ENCODE results near the gene ZNF853.
"Not testable (repeated sequence)": the region's sequence is repeated elsewhere in the genome, so short reads cannot be mapped to it uniquely, and the experiment has no call there.

Gene ZNF853

GRCh38 chr7:6577369-6578113 is 37.9 kb upstream of the ZNF853 start, which contains the start of gene ZDHHC4:
TSS of gene ZDHHC4 (plus strand) at chr7:6577454. CDS start at chr7:6580562, 3,108 bp downstream.
- no peaks in the 10 kb centered on the region for H3K27me3 ChIP-seq (ENCODE audit: insufficient read depth, insufficient read length)
- peak within 1 kb of the TSS; percentile 70 for H3K4me3 ChIP-seq (ENCODE audit: insufficient read length, low read depth)
- H3K4me1 ChIP-seq (ENCODE audit: insufficient read depth, insufficient read length) = peaks cover 7% of the 10 kb centered on the region
- H3K36me3 ChIP-seq (ENCODE audit: insufficient read depth, insufficient read length, low read length) = peaks cover 24% of the 10 kb centered on the region
- TF ChIP-seq ZNF274 (IDR thresholded peaks at IDR 0.05; ENCODE audit: low read depth, low read length) (no peak), SUZ12 (IDR thresholded peaks at IDR 0.05; ENCODE audit: extremely low read depth, insufficient read depth, insufficient read length) (no peak), YY1 (IDR thresholded peaks at IDR 0.05; ENCODE audit: insufficient read depth, insufficient read length) (no peak)
- peak; percentile 80 for DNase-seq (ENCODE audit: low read depth, low spot score)
- no peaks in the 10 kb centered on the region for H3K9me3 ChIP-seq (ENCODE audit: insufficient read depth, low read length)
- peak within 1 kb of the TSS; percentile 82 for H3K9ac ChIP-seq (ENCODE audit: insufficient read length, low read depth)

GRCh38 chr7:6578114-6579084 is 37.0 kb upstream of the ZNF853 start:
- H3K9me3 ChIP-seq (ENCODE audit: insufficient read depth, low read length) = no peaks in the 10 kb centered on the region
- TF ChIP-seq SUZ12 (IDR thresholded peaks at IDR 0.05; ENCODE audit: extremely low read depth, insufficient read depth, insufficient read length) (no peak), ZNF274 (IDR thresholded peaks at IDR 0.05; ENCODE audit: low read depth, low read length) (no peak), YY1 (IDR thresholded peaks at IDR 0.05; ENCODE audit: insufficient read depth, insufficient read length) (no peak)
- peaks cover 7% of the 10 kb centered on the region for H3K4me1 ChIP-seq (ENCODE audit: insufficient read depth, insufficient read length)
- H3K27me3 ChIP-seq (ENCODE audit: insufficient read depth, insufficient read length) = no peaks in the 10 kb centered on the region
- H3K36me3 ChIP-seq (ENCODE audit: insufficient read depth, insufficient read length, low read length) = peaks cover 33% of the 10 kb centered on the region
- peak overlapping the region; percentile 82 for H3K9ac ChIP-seq (ENCODE audit: insufficient read length, low read depth)
- no peak overlapping the region for H3K4me3 ChIP-seq (ENCODE audit: insufficient read length, low read depth)
- no peak for DNase-seq (ENCODE audit: low read depth, low spot score)

- Histone ChIP-seq H3K36me3 (ENCODE audit: insufficient read depth, insufficient read length, low read length) (peaks cover 43% of the 10 kb centered on the region), H3K9me3 (ENCODE audit: insufficient read depth, low read length) (no peaks in the 10 kb centered on the region), H3K9ac (ENCODE audit: insufficient read length, low read depth) (no peak overlapping the region), H3K27me3 (ENCODE audit: insufficient read depth, insufficient read length) (no peaks in the 10 kb centered on the region), H3K4me1 (ENCODE audit: insufficient read depth, insufficient read length) (peaks cover 7% of the 10 kb centered on the region), H3K4me3 (ENCODE audit: insufficient read length, low read depth) (no peak overlapping the region)
- TF ChIP-seq YY1 (IDR thresholded peaks at IDR 0.05; ENCODE audit: insufficient read depth, insufficient read length) = no peak
- no peak for TF ChIP-seq ZNF274 (IDR thresholded peaks at IDR 0.05; ENCODE audit: low read depth, low read length)
- no peak for TF ChIP-seq SUZ12 (IDR thresholded peaks at IDR 0.05; ENCODE audit: extremely low read depth, insufficient read depth, insufficient read length)
- no peak for DNase-seq (ENCODE audit: low read depth, low spot score)
Measured at GRCh38 chr7:6579446-6579845, 36.0 kb upstream of the ZNF853 start.

- H3K4me3 ChIP-seq (ENCODE audit: insufficient read length, low read depth); H3K9me3 ChIP-seq (ENCODE audit: insufficient read depth, low read length); H3K4me1 ChIP-seq (ENCODE audit: insufficient read depth, insufficient read length); H3K27me3 ChIP-seq (ENCODE audit: insufficient read depth, insufficient read length); H3K9ac ChIP-seq (ENCODE audit: insufficient read length, low read depth); DNase-seq (ENCODE audit: low read depth, low spot score): not testable (repeated sequence)
- peaks cover 74% of the 10 kb centered on the region for H3K36me3 ChIP-seq (ENCODE audit: insufficient read depth, insufficient read length, low read length)
Measured at GRCh38 chr7:6585746-6586432, 29.5 kb upstream of the ZNF853 start.

DNA sequence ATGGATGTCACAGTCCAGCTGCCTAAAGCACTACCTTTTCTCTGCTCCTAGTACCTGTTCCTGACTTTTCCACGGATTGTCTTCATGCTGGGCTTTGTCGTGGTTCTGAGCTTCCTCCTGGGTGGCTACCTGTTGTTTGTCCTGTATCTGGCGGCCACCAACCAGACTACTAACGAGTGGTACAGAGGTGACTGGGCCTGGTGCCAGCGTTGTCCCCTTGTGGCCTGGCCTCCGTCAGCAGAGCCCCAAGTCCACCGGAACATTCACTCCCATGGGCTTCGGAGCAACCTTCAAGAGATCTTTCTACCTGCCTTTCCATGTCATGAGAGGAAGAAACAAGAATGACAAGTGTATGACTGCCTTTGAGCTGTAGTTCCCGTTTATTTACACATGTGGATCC is 26.8 kb upstream of the ZNF853 start:
- H3K9ac ChIP-seq (ENCODE audit: insufficient read length, low read depth) = no peak overlapping the region
- no peaks in the 10 kb centered on the region for H3K27me3 ChIP-seq (ENCODE audit: insufficient read depth, insufficient read length)
- no peak for DNase-seq (ENCODE audit: low read depth, low spot score)
- H3K4me1 ChIP-seq (ENCODE audit: insufficient read depth, insufficient read length) = peaks cover 2% of the 10 kb centered on the region
- H3K9me3 ChIP-seq (ENCODE audit: insufficient read depth, low read length) = no peaks in the 10 kb centered on the region
- H3K36me3 ChIP-seq (ENCODE audit: insufficient read depth, insufficient read length, low read length) = peaks cover 66% of the 10 kb centered on the region
- no peak for TF ChIP-seq ZNF274 (IDR thresholded peaks at IDR 0.05; ENCODE audit: low read depth, low read length)
- H3K4me3 ChIP-seq (ENCODE audit: insufficient read length, low read depth) = no peak overlapping the region

DNA sequence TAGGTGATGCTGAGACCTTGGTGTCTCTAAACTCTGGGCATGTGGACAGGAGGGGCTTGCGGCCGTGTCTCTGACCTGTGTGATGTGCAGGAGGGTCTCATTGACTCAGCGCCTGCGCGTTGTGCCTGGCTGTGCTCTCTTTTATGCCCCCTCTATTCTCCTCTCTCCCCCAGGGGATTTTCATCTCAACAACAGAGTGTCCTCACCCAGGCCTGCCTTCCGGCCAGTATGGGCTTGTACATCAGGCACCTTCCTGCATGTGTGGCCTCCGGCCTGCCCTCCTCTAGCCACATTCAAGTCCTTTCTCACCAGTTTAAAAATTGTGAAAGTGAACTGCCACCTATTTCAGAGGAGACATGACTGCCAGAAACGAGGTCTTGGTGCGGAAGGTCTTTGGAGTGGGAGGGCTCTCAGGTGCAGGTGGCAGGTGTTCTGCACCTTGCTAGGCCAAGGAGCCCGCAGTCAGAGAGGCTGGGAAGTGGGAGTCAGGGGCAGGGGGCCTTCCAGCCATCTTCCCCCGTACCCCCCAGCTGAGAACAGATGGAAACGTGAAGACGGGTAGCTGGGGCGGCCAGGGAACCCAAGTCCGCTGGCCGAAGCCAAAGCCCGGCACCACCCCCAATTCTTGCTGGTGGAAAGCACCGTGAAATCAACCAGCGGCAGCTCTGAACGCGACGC is 26.1 kb upstream of the ZNF853 start:
- Histone ChIP-seq H3K4me1 (ENCODE audit: insufficient read depth, insufficient read length) (peaks cover 2% of the 10 kb centered on the region), H3K36me3 (ENCODE audit: insufficient read depth, insufficient read length, low read length) (peaks cover 62% of the 10 kb centered on the region), H3K9me3 (ENCODE audit: insufficient read depth, low read length) (no peaks in the 10 kb centered on the region), H3K27me3 (ENCODE audit: insufficient read depth, insufficient read length) (no peaks in the 10 kb centered on the region), H3K9ac (ENCODE audit: insufficient read length, low read depth) (peak overlapping the region; percentile 68), H3K4me3 (ENCODE audit: insufficient read length, low read depth) (peak overlapping the region; percentile 97)
- no peak for TF ChIP-seq ZNF274 (IDR thresholded peaks at IDR 0.05; ENCODE audit: low read depth, low read length)
- no peak for TF ChIP-seq SUZ12 (IDR thresholded peaks at IDR 0.05; ENCODE audit: extremely low read depth, insufficient read depth, insufficient read length)
- TF ChIP-seq YY1 (IDR thresholded peaks at IDR 0.05; ENCODE audit: insufficient read depth, insufficient read length) = no peak
- no peak for DNase-seq (ENCODE audit: low read depth, low spot score)

Measured in NT2/D1 (cell line).